Colonic mucosa (tissue), 4 donors: ENCODE measurements around the gene LYZL6. TPM values are rescaled to one million over a fixed set of nuclear protein-coding genes. Genes with fewer than 3 reads are reported as not detected.

Experiments
- DNase-seq: peaks from one replicate; pipeline ENCODE4 v3.0.0-alpha.2; 2020
- H3K27ac ChIP-seq: fragments of 200-600 bp; one replicate; pipeline ENCODE4 v1.8.0; 2021
- H3K27me3 ChIP-seq: fragments of 200-600 bp; one replicate; pipeline ENCODE4 v1.8.0; 2021
- H3K36me3 ChIP-seq: fragments of 200-600 bp; one replicate; pipeline ENCODE4 v1.8.0; 2021
- H3K4me1 ChIP-seq: fragments of 200-600 bp; one replicate; pipeline ENCODE4 v1.8.0; 2021; ENCODE audit warnings: mild to moderate bottlenecking
- H3K4me3 ChIP-seq: fragments of 200-600 bp; one replicate; pipeline ENCODE4 v1.8.0; 2021
- H3K9ac ChIP-seq, 2 donors: one replicate each; pipeline ENCODE4 v1.7.0; 2013; ENCODE audit warnings: control low read depth in 2 of 2, low read depth in 2 of 2, low read length in 2 of 2
- H3K9me3 ChIP-seq: fragments of 200-600 bp; one replicate; pipeline ENCODE4 v1.8.0; 2021
- CTCF ChIP-seq: fragments of 200-600 bp; IDR thresholded peaks from one replicate; pipeline ENCODE4 v1.8.0; 2022; ENCODE audit warnings: antibody characterized with exemption, mild to moderate bottlenecking
- intact Hi-C: fragments of 100-400 bp; cut with DNase I; formaldehyde crosslinking; loops from one replicate; pipeline ENCODE4 v1.14.1; 2022
- total RNA-seq, 2 donors: library from RNA; stranded (reverse); fragmentation: NEBNext Ultra II Directional in 1 of 2; extraction: Animal tissue kit (Norgen Biotek cat#: 25700) in 1 of 2; gene quantifications; one replicate each; pipeline ENCODE4 v1.2.1, GENCODE V29; 2021
- donor health status: healthy.
- donor health status: DM: no; HTN: no; CAD: no.
- donor health status: DM: no; HTN: no; CAD: no.

Gene LYZL6
- total RNA-seq, 2 donors from 2014 or later: not detected

GRCh38 chr17:35914354-35914753 is 29.2 kb downstream of the LYZL6 start:
- no peak for DNase-seq
- no peak overlapping the region for H3K4me3 ChIP-seq
- H3K9me3 ChIP-seq: no peaks in the 10 kb centered on the region
- no peaks in the 10 kb centered on the region for H3K4me1 ChIP-seq
- intact Hi-C loops: no loop called here
- TF ChIP-seq CTCF: no peak
- no peaks in the 10 kb centered on the region for H3K36me3 ChIP-seq
- H3K9ac ChIP-seq: no peak overlapping the region
- no peak overlapping the region for H3K27ac ChIP-seq
- no peaks in the 10 kb centered on the region for H3K27me3 ChIP-seq

- Histone ChIP-seq H3K4me3 (no peak overlapping the region), H3K4me1 (no peaks in the 10 kb centered on the region), H3K9me3 (no peaks in the 10 kb centered on the region), H3K27me3 (no peaks in the 10 kb centered on the region), H3K36me3 (no peaks in the 10 kb centered on the region), H3K27ac (no peak overlapping the region), H3K9ac (no peak overlapping the region)
- no peak for DNase-seq
- TF ChIP-seq CTCF: no peak
- intact Hi-C loops: no loop called here
Measured at GRCh38 chr17:35913609-35914008, 29.9 kb downstream of the LYZL6 start.

GRCh38 chr17:35912942-35913341 is 30.6 kb downstream of the LYZL6 start:
- Histone ChIP-seq H3K4me1 (no peaks in the 10 kb centered on the region), H3K4me3 (no peak overlapping the region), H3K36me3 (no peaks in the 10 kb centered on the region), H3K9me3 (no peaks in the 10 kb centered on the region), H3K9ac (no peak overlapping the region), H3K27me3 (no peaks in the 10 kb centered on the region), H3K27ac (no peak overlapping the region)
- intact Hi-C loops: no loop called here
- DNase-seq: no peak
- no peak for TF ChIP-seq CTCF

GRCh38 chr17:35912339-35912912 is 31.1 kb downstream of the LYZL6 start:
- no peaks in the 10 kb centered on the region for H3K9me3 ChIP-seq
- H3K36me3 ChIP-seq: no peaks in the 10 kb centered on the region
- H3K4me3 ChIP-seq: no peak overlapping the region
- intact Hi-C loops: no loop called here
- H3K4me1 ChIP-seq: no peaks in the 10 kb centered on the region
- TF ChIP-seq CTCF: no peak
- DNase-seq: no peak
- no peaks in the 10 kb centered on the region for H3K27me3 ChIP-seq
- no peak overlapping the region for H3K27ac ChIP-seq
- H3K9ac ChIP-seq: no peak overlapping the region

GRCh38 chr17:35909408-35909807 is 34.1 kb downstream of the LYZL6 start:
- Histone ChIP-seq H3K9me3 (no peaks in the 10 kb centered on the region), H3K27ac (no peak overlapping the region), H3K36me3 (no peaks in the 10 kb centered on the region), H3K9ac (no peak overlapping the region), H3K4me3 (no peak overlapping the region), H3K27me3 (no peaks in the 10 kb centered on the region), H3K4me1 (no peaks in the 10 kb centered on the region)
- DNase-seq: no peak
- intact Hi-C loops: no loop called here
- TF ChIP-seq CTCF: no peak
